Measurements from ENCODE around the gene CDHR1.

Gene CDHR1

DNA sequence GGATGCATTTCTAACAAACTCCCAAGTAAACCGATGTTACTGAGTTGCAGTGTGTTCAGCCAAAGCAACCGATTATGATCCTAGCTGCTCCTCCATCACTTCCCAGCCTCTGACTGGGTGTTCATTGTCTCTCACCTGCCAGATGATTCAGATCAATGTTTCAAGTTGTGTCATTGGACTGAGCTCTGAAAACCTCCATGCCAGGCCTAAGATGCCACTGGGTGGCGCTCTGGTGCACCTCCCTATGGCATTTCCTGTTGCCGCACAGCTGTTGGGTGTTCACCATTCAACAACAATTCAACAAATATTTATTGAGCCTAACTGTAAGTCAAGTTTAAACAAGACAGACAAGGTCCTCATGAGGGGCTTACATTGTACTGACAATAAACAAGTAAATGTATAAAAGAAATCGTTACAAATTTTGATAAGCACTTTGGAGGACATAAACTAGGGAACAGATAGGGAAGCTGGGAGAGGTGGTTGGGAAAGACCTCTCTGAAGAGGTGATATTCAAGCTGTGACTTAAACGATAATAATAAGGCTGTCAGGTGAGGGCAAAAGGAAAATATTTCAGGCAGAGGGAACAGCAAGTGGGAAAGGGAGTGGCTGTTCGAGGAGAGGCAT, 73.3 kb downstream of the CDHR1 start:
- no peak for DNase-seq

DNA sequence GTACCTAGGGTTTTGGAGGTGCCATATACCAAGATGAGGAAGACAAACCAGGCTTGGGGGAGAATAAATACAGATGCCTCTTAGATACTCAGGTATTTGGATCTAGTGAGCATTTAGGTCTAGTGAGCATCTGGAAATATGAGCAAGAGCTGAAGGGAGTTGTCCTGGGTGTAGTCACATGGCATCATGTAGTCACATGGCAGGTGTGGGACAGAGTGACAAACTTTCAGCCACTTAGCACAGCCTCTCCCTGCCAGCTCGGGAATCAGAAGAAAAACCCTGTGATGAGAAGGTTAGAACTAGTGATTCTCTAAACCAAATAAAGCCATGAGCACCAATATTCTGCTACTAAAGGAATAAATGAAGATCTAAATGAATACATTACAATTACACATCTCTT, 74.8 kb downstream of the CDHR1 start:
- DNase-seq, result no peak
